Caki2 (cell line): Measurements from ENCODE around the gene BRPF1. TPM values are rescaled to one million over a fixed set of nuclear protein-coding genes. Genes with fewer than 3 reads are reported as not detected.

ENCODE experiments used
- DNase-seq: peaks from one replicate; pipeline ENCODE4 v3.0.0-alpha.2; 2015; ENCODE audit warnings: low read depth
- in situ Hi-C: cut with HindIII; loops from 2 replicates; pipeline ENCODE4 v1.10.0; 2016; ENCODE audit warnings: low sequenced_read_pairs, low pct_unique_long_range_greater_than_20kb, mixed read lengths
- total RNA-seq: library from RNA; depleted of rRNA; stranded (reverse); fragments of >200 nt; shearing (Covaris generic); gene quantifications from 2 replicates; pipeline ENCODE4 v1.2.3, GENCODE V29; 2014; ENCODE audit warnings: low replicate concordance

Gene BRPF1
- total RNA-seq, 1 experiment from 2014 or later, result 6.5 TPM

- in situ Hi-C loops, result no loop called here
- no peak for DNase-seq
Measured at GRCh38 chr3:9725775-9726515, 5.6 kb upstream of the BRPF1 start.

GRCh38 chr3:9727041-9727595, 4.4 kb upstream of the BRPF1 start:
- in situ Hi-C loops, result no loop called here
- DNase-seq, result no peak

GRCh38 chr3:9727743-9728142, 3.8 kb upstream of the BRPF1 start:
- in situ Hi-C loops, result no loop called here
- no peak for DNase-seq

GRCh38 chr3:9729419-9729818, 2.1 kb upstream of the BRPF1 start:
- in situ Hi-C loops, result no loop called here
- no peak for DNase-seq

GRCh38 chr3:9730657-9731205, 804 bp upstream of the BRPF1 start:
- peak; percentile 84 for DNase-seq
- in situ Hi-C loops, result no loop called here

GRCh38 chr3:9732080-9732739, 675 bp downstream of the BRPF1 start:
- in situ Hi-C loops, result no loop called here

GRCh38 chr3:9732740-9733115, 1.2 kb downstream of the BRPF1 start:
- in situ Hi-C loops, result no loop called here
- no peak for DNase-seq

More at GRCh38 chr3:9732080-9732739, 675 bp downstream of the BRPF1 start:
- DNase-seq, result no peak

- DNase-seq, result no peak
- in situ Hi-C loops, result no loop called here
Measured at GRCh38 chr3:9736831-9737230, 5.3 kb downstream of the BRPF1 start.

- in situ Hi-C loops, result no loop called here
- DNase-seq, result no peak
Measured at GRCh38 chr3:9739181-9739580, 7.6 kb downstream of the BRPF1 start.

GRCh38 chr3:9742560-9742959, 11.0 kb downstream of the BRPF1 start:
- in situ Hi-C loops, result no loop called here
- DNase-seq, result no peak

GRCh38 chr3:9743548-9743947, 12.0 kb downstream of the BRPF1 start:
- DNase-seq, result no peak
- in situ Hi-C loops, result no loop called here

- DNase-seq, result no peak
- in situ Hi-C loops, result no loop called here
Measured at GRCh38 chr3:9744162-9744561, 12.6 kb downstream of the BRPF1 start.

- in situ Hi-C loops, result no loop called here
- no peak for DNase-seq
Measured at GRCh38 chr3:9745521-9745920, 14.0 kb downstream of the BRPF1 start.

- in situ Hi-C loops, result no loop called here
- no peak for DNase-seq
Measured at GRCh38 chr3:9746330-9746729, 14.8 kb downstream of the BRPF1 start.

- in situ Hi-C loops, result no loop called here
Measured at GRCh38 chr3:9747267-9747666, 15.7 kb downstream of the BRPF1 start.

GRCh38 chr3:9748031-9748430, 16.5 kb downstream of the BRPF1 start:
- DNase-seq, result no peak
- in situ Hi-C loops, result no loop called here

More at GRCh38 chr3:9747267-9747666, 15.7 kb downstream of the BRPF1 start:
- peak; percentile 18 for DNase-seq

- in situ Hi-C loops, result no loop called here
- no peak for DNase-seq
Measured at GRCh38 chr3:9749296-9749644, 17.7 kb downstream of the BRPF1 start.

GRCh38 chr3:9749645-9750555, 18.4 kb downstream of the BRPF1 start, which contains the start of gene OGG1:
TSS of gene OGG1 (plus strand) at chr3:9749952. CDS start at chr3:9750287, 335 bp downstream.
- in situ Hi-C loops, result no loop called here
- peak; percentile 95 for DNase-seq
